Measurements from ENCODE around the gene TTC9C.
"Not testable (repeated sequence)": the region's sequence is repeated elsewhere in the genome, so short reads cannot be mapped to it uniquely, and the experiment has no call there.

The TTC9C gene

GRCh38 chr11:62752994-62753735, 24.9 kb downstream of the TTC9C start:
- no peak for DNase-seq

- peak; percentile 99 for DNase-seq
These were observed 25.7 kb downstream of the TTC9C start, which contains the start of gene ZBTB3 for GRCh38 chr11:62753736-62754603. Gene ZBTB3, minus strand, starts transcription at chr11:62754160. Its CDS starts 496 bp downstream, at chr11:62753664.

- no peak for DNase-seq
These were observed 26.9 kb downstream of the TTC9C start for GRCh38 chr11:62755086-62755615.

GRCh38 chr11:62757846-62758788, 29.8 kb downstream of the TTC9C start:
- DNase-seq = no peak

GRCh38 chr11:62760867-62761227, 32.6 kb downstream of the TTC9C start:
- DNase-seq = not testable (repeated sequence)

- no peak for DNase-seq
These were observed 42.5 kb downstream of the TTC9C start for GRCh38 chr11:62770778-62771143.

GRCh38 chr11:62771144-62772021, 43.1 kb downstream of the TTC9C start, which contains the start of gene TAF6L:
Gene TAF6L, plus strand, starts transcription at chr11:62771396. Its CDS starts 4,388 bp downstream, at chr11:62775784.
- peak; percentile 87 for DNase-seq

- no peak for DNase-seq
These were observed 46.1 kb downstream of the TTC9C start for GRCh38 chr11:62774407-62774806.

- DNase-seq = no peak
These were observed 47.4 kb downstream of the TTC9C start for GRCh38 chr11:62775646-62776045.

- no peak for DNase-seq
These were observed 49.1 kb downstream of the TTC9C start for GRCh38 chr11:62777389-62777788.

GRCh38 chr11:62778441-62778840, 50.2 kb downstream of the TTC9C start:
- no peak for DNase-seq

GRCh38 chr11:62782753-62783152, 54.5 kb downstream of the TTC9C start:
- DNase-seq = no peak

- peak; percentile 16 for DNase-seq
These were observed 58.2 kb downstream of the TTC9C start for GRCh38 chr11:62786318-62787004.

GRCh38 chr11:62787005-62787759, 58.9 kb downstream of the TTC9C start, which contains the start of gene TMEM179B:
Gene TMEM179B, plus strand, starts transcription at chr11:62787402. Its CDS starts 30 bp downstream, at chr11:62787432.
- peak; percentile 83 for DNase-seq
